Endodermal cell (in vitro differentiated cells): ENCODE measurements around the gene NUFIP1. TPM values are rescaled to one million over a fixed set of nuclear protein-coding genes. Genes with fewer than 3 reads are reported as not detected.

Experiments
- DNase-seq: peaks from one replicate; pipeline ENCODE4 v3.0.0-alpha.2; 2017
- H3K27ac ChIP-seq: 2 replicates; pipeline ENCODE4 v1.5.1; 2013; ENCODE audit warnings: mild to moderate bottlenecking, low read depth, low read length, moderate library complexity
- H3K27me3 ChIP-seq: 2 replicates; pipeline ENCODE4 v1.6.1; 2013; ENCODE audit warnings: mild to moderate bottlenecking, low read length, moderate library complexity; ENCODE audit not compliant: insufficient read depth, control insufficient read depth, poor library complexity, severe bottlenecking
- H3K36me3 ChIP-seq: 2 replicates; pipeline ENCODE4 v1.7.0; 2013; ENCODE audit warnings: mild to moderate bottlenecking, low read length, moderate library complexity; ENCODE audit not compliant: control insufficient read depth, insufficient read depth
- H3K4me1 ChIP-seq: one replicate; pipeline ENCODE4 v1.7.0; 2013; ENCODE audit warnings: low read length; ENCODE audit not compliant: control insufficient read depth, insufficient read depth
- H3K4me3 ChIP-seq: 2 replicates; pipeline ENCODE4 v1.5.1; 2013; ENCODE audit warnings: mild to moderate bottlenecking, low read length, moderate library complexity
- H3K9ac ChIP-seq: 2 replicates; pipeline ENCODE4 v1.6.1; 2013; ENCODE audit warnings: mild to moderate bottlenecking, low read length, moderate library complexity; ENCODE audit not compliant: poor library complexity, severe bottlenecking; ENCODE audit errors: extremely low read depth
- H3K9me3 ChIP-seq: 2 replicates; pipeline ENCODE4 v1.6.1; 2013; ENCODE audit warnings: mild to moderate bottlenecking, low read length, moderate library complexity; ENCODE audit not compliant: control insufficient read depth
- H3K27ac Mint-ChIP-seq: 2 replicates; pipeline ENCODE4 v1.8.0; 2020; ENCODE audit warnings: mixed read lengths
- H3K27me3 Mint-ChIP-seq: 2 replicates; pipeline ENCODE4 v1.8.0; 2021; ENCODE audit warnings: mild to moderate bottlenecking, mixed read lengths; ENCODE audit not compliant: insufficient read depth
- H3K36me3 Mint-ChIP-seq: 2 replicates; pipeline ENCODE4 v1.8.0; 2020; ENCODE audit warnings: low read depth, mixed read lengths
- H3K4me1 Mint-ChIP-seq: 2 replicates; pipeline ENCODE4 v1.8.0; 2020; ENCODE audit warnings: mixed read lengths
- H3K4me3 Mint-ChIP-seq: 2 replicates; pipeline ENCODE4 v1.8.0; 2020; ENCODE audit warnings: mild to moderate bottlenecking, moderate library complexity, mixed read lengths
- H3K9me3 Mint-ChIP-seq: 2 replicates; pipeline ENCODE4 v1.8.0; 2020; ENCODE audit warnings: mild to moderate bottlenecking, mixed read lengths
- CTCF ChIP-seq: fragments of 200-600 bp; sonication (generic); conservative IDR thresholded peaks from 2 replicates; pipeline ENCODE4 v1.5.0; 2021; ENCODE audit warnings: antibody characterized with exemption, mild to moderate bottlenecking
- WGBS, 2 experiments: methylation state at CpG; one replicate each; pipeline versions ENCODE4 v1.1.5 to v1.1.7; 2013; ENCODE audit warnings: missing lambda C conversion rate in 2 of 2, mixed read lengths in 1 of 2; ENCODE audit not compliant: insufficient coverage in 1 of 2, insufficient read length in 1 of 2; 5-methylcytosine and 5-hydroxymethylcytosine counted together
- total RNA-seq, 2 donors: library from RNA; stranded (reverse); fragmentation: NEBNext Ultra II Directional in 1 of 2; extraction: Animal tissue kit (Norgen Biotek cat#: 25700) in 1 of 2; gene quantifications; 2 replicates in 1 of 2; 3 replicates in 1 of 2; pipeline ENCODE4 v1.2.1, GENCODE V29; 2021

Gene NUFIP1
- total RNA-seq, 2 donors from 2014 or later, result 11.0 to 13.9 TPM

GRCh38 chr13:44932850-44933251 is 56.4 kb downstream of the NUFIP1 start:
- no peak overlapping the region for H3K4me3 ChIP-seq
- WGBS, 2 experiments, result 77 to 81% methylated on average over 7 of the region's 7 CpGs
- Mint-ChIP-seq H3K9me3 (peaks cover 5% of the 10 kb centered on the region), H3K27me3 (no peaks in the 10 kb centered on the region), H3K27ac (peak overlapping the region; percentile 1), H3K36me3 (peaks cover 5% of the 10 kb centered on the region), H3K4me1 (peaks cover 29% of the 10 kb centered on the region), H3K4me3 (no peak overlapping the region)
- no peaks in the 10 kb centered on the region for H3K36me3 ChIP-seq
- H3K9me3 ChIP-seq, result peaks cover 5% of the 10 kb centered on the region
- no peaks in the 10 kb centered on the region for H3K27me3 ChIP-seq
- TF ChIP-seq CTCF, result no peak
- H3K4me1 ChIP-seq, result no peaks in the 10 kb centered on the region
- H3K27ac ChIP-seq, result no peak overlapping the region
- DNase-seq, result peak; percentile 17
- H3K9ac ChIP-seq, result no peak overlapping the region

- Histone ChIP-seq H3K9me3 (peaks cover 5% of the 10 kb centered on the region), H3K36me3 (no peaks in the 10 kb centered on the region), H3K4me1 (no peaks in the 10 kb centered on the region), H3K27ac (no peak overlapping the region), H3K27me3 (no peaks in the 10 kb centered on the region), H3K9ac (no peak overlapping the region), H3K4me3 (no peak overlapping the region)
- Mint-ChIP-seq H3K4me3 (no peak overlapping the region), H3K4me1 (peaks cover 29% of the 10 kb centered on the region), H3K36me3 (peaks cover 5% of the 10 kb centered on the region), H3K27me3 (no peaks in the 10 kb centered on the region), H3K9me3 (peaks cover 5% of the 10 kb centered on the region), H3K27ac (no peak overlapping the region)
- TF ChIP-seq CTCF, result no peak
- 82 to 100% methylated on average over 3 to 5 of the region's 5 CpGs for WGBS, 2 experiments
- no peak for DNase-seq
Observed at GRCh38 chr13:44932171-44932849, 57.0 kb downstream of the NUFIP1 start.

GRCh38 chr13:44930963-44931623 is 58.2 kb downstream of the NUFIP1 start:
- Histone ChIP-seq H3K4me1 (no peaks in the 10 kb centered on the region), H3K9me3 (no peaks in the 10 kb centered on the region), H3K27ac (peak overlapping the region; percentile 81), H3K27me3 (peaks cover 3% of the 10 kb centered on the region), H3K4me3 (no peak overlapping the region), H3K36me3 (no peaks in the 10 kb centered on the region), H3K9ac (no peak overlapping the region)
- peak; percentile 51 for DNase-seq
- no peak overlapping the region for H3K27ac Mint-ChIP-seq
- 61 to 77% methylated on average over 6 to 7 of the region's 7 CpGs for WGBS, 2 experiments
- H3K9me3 Mint-ChIP-seq, result no peaks in the 10 kb centered on the region
- peaks cover 28% of the 10 kb centered on the region for H3K4me1 Mint-ChIP-seq
- H3K27me3 Mint-ChIP-seq, result no peaks in the 10 kb centered on the region
- no peak for TF ChIP-seq CTCF
- H3K4me3 Mint-ChIP-seq, result no peak overlapping the region
- H3K36me3 Mint-ChIP-seq, result no peaks in the 10 kb centered on the region
